ENCODE results near the gene SPINK2.

DNA sequence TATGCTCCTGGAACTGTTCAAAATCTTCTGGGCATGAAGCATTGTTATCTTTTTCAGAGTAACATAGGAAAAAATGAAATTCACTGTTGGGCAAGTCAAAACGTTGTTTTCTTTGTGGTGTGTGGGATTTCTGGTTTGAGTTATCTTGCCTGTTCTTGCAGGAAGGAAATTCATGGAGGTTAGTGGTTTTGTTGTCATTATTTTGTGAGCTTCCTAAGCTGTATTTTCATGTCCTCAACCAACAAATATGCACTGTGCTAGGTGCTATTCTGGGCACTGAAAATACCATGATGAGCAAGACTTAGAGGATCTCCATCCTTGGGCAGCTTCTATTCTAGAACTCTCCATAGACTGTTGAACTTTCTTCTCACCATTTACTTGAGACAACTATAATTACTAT is 16.9 kb downstream of the SPINK2 start:
- TF ChIP-seq, protein P1, sequence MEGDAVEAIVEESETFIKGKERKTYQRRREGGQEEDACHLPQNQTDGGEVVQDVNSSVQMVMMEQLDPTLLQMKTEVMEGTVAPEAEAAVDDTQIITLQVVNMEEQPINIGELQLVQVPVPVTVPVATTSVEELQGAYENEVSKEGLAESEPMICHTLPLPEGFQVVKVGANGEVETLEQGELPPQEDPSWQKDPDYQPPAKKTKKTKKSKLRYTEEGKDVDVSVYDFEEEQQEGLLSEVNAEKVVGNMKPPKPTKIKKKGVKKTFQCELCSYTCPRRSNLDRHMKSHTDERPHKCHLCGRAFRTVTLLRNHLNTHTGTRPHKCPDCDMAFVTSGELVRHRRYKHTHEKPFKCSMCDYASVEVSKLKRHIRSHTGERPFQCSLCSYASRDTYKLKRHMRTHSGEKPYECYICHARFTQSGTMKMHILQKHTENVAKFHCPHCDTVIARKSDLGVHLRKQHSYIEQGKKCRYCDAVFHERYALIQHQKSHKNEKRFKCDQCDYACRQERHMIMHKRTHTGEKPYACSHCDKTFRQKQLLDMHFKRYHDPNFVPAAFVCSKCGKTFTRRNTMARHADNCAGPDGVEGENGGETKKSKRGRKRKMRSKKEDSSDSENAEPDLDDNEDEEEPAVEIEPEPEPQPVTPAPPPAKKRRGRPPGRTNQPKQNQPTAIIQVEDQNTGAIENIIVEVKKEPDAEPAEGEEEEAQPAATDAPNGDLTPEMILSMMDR (IDR thresholded peaks at IDR 0.05), result no peak
- TF ChIP-seq POLR2A (IDR thresholded peaks at IDR 0.05), result no peak
